ENCODE results near the gene WTIP. TPM values are rescaled to one million over a fixed set of nuclear protein-coding genes. Genes with fewer than 3 reads are reported as not detected.
"Not testable (repeated sequence)": the region's sequence is repeated elsewhere in the genome, so short reads cannot be mapped to it uniquely, and the experiment has no call there.

The WTIP gene
- total RNA-seq, 3 donors from 2014 or later (not counting 1 experiment from before 2014, with no cell fraction given) = 0.12 to 0.83 (median 0.45) TPM

- H3K36me3 ChIP-seq (ENCODE audit: control insufficient read depth, insufficient read depth, low read length) = peaks cover 68% of the 10 kb centered on the region
- no peak overlapping the region for H3K4me3 ChIP-seq (ENCODE audit: low read length)
- no peak overlapping the region for H3K27ac ChIP-seq (ENCODE audit: low read length)
- TF ChIP-seq CTCF (IDR thresholded peaks at IDR 0.05) = no peak
- H3K9me3 Mint-ChIP-seq = no peaks in the 10 kb centered on the region
- intact Hi-C loops (cut with micrococcal nuclease) = no loop called here
- H3K4me3 Mint-ChIP-seq = no peak overlapping the region
- WGBS (ENCODE audit: insufficient coverage) = 65% methylated on average over 1 of the region's 1 CpG
- no peaks in the 10 kb centered on the region for H3K4me1 ChIP-seq (ENCODE audit: control insufficient read depth, insufficient read depth, low read length)
- peaks cover 8% of the 10 kb centered on the region for H3K36me3 Mint-ChIP-seq
- no peaks in the 10 kb centered on the region for H3K9me3 ChIP-seq (ENCODE audit: control insufficient read depth, insufficient read depth, low read length)
- no peaks in the 10 kb centered on the region for H3K27me3 ChIP-seq (ENCODE audit: control insufficient read depth, insufficient read depth, low read length)
- ATAC-seq = no peak
- no peaks in the 10 kb centered on the region for H3K27me3 Mint-ChIP-seq (ENCODE audit: low read depth in 2 of 2)
- H3K4me1 Mint-ChIP-seq = no peaks in the 10 kb centered on the region
- no peak for DNase-seq
- peak overlapping the region in 1 of 2 donors; percentile 57 for H3K27ac Mint-ChIP-seq
These were observed 13.1 kb upstream of the WTIP start for GRCh38 chr19:34468409-34468808.

GRCh38 chr19:34469026-34469425 lies 12.5 kb upstream of the WTIP start:
- H3K27me3 Mint-ChIP-seq (ENCODE audit: low read depth in 2 of 2); H3K27me3 ChIP-seq (ENCODE audit: control insufficient read depth, insufficient read depth, low read length); H3K27ac ChIP-seq (ENCODE audit: low read length); H3K4me3 ChIP-seq (ENCODE audit: low read length); H3K36me3 Mint-ChIP-seq; H3K4me1 ChIP-seq (ENCODE audit: control insufficient read depth, insufficient read depth, low read length); intact Hi-C loops (cut with micrococcal nuclease); H3K9me3 ChIP-seq (ENCODE audit: control insufficient read depth, insufficient read depth, low read length); H3K9me3 Mint-ChIP-seq; H3K4me3 Mint-ChIP-seq; DNase-seq; ATAC-seq; H3K4me1 Mint-ChIP-seq: not testable (repeated sequence)
- peak overlapping the region in 1 of 2 donors; percentile 57 for H3K27ac Mint-ChIP-seq
- peaks cover 63% of the 10 kb centered on the region for H3K36me3 ChIP-seq (ENCODE audit: control insufficient read depth, insufficient read depth, low read length)
- 95% methylated on average over 5 of the region's 5 CpGs for WGBS (ENCODE audit: insufficient coverage)

GRCh38 chr19:34471906-34472700 lies 9.5 kb upstream of the WTIP start:
- peaks cover 0 to 8% of the 10 kb centered on the region in 2 donors for H3K4me1 Mint-ChIP-seq
- Histone ChIP-seq H3K4me3 (ENCODE audit: low read length) (no peak overlapping the region), H3K9me3 (ENCODE audit: control insufficient read depth, insufficient read depth, low read length) (no peaks in the 10 kb centered on the region), H3K27me3 (ENCODE audit: control insufficient read depth, insufficient read depth, low read length) (no peaks in the 10 kb centered on the region), H3K36me3 (ENCODE audit: control insufficient read depth, insufficient read depth, low read length) (peaks cover 42% of the 10 kb centered on the region), H3K4me1 (ENCODE audit: control insufficient read depth, insufficient read depth, low read length) (no peaks in the 10 kb centered on the region), H3K27ac (ENCODE audit: low read length) (no peak overlapping the region)
- DNase-seq (no peak), ATAC-seq (no peak)
- 97% methylated on average over 8 of the region's 8 CpGs for WGBS (ENCODE audit: insufficient coverage)
- intact Hi-C loops (cut with micrococcal nuclease) = no loop called here
- no peaks in the 10 kb centered on the region for H3K27me3 Mint-ChIP-seq (ENCODE audit: low read depth in 2 of 2)
- no peak overlapping the region for H3K4me3 Mint-ChIP-seq
- no peaks in the 10 kb centered on the region for H3K9me3 Mint-ChIP-seq
- peak overlapping the region; percentile 9 to 22 for H3K27ac Mint-ChIP-seq
- H3K36me3 Mint-ChIP-seq = peaks cover 8% of the 10 kb centered on the region
- no peak for TF ChIP-seq CTCF (IDR thresholded peaks at IDR 0.05)

GRCh38 chr19:34474233-34474989 lies 7.1 kb upstream of the WTIP start:
- no peak overlapping the region for H3K27ac ChIP-seq (ENCODE audit: low read length)
- no peaks in the 10 kb centered on the region for H3K9me3 ChIP-seq (ENCODE audit: control insufficient read depth, insufficient read depth, low read length)
- H3K4me1 ChIP-seq (ENCODE audit: control insufficient read depth, insufficient read depth, low read length) = no peaks in the 10 kb centered on the region
- H3K4me3 ChIP-seq (ENCODE audit: low read length) = no peak overlapping the region
- no peaks in the 10 kb centered on the region for H3K9me3 Mint-ChIP-seq
- H3K36me3 ChIP-seq (ENCODE audit: control insufficient read depth, insufficient read depth, low read length) = peaks cover 25% of the 10 kb centered on the region
- H3K27me3 Mint-ChIP-seq (ENCODE audit: low read depth in 2 of 2) = peaks cover 0 to 7% of the 10 kb centered on the region in 2 donors
- ATAC-seq (no peak), DNase-seq (no peak)
- no peak overlapping the region for H3K4me3 Mint-ChIP-seq
- peaks cover 0 to 8% of the 10 kb centered on the region in 2 donors for H3K4me1 Mint-ChIP-seq
- H3K27me3 ChIP-seq (ENCODE audit: control insufficient read depth, insufficient read depth, low read length) = no peaks in the 10 kb centered on the region
- TF ChIP-seq CTCF (IDR thresholded peaks at IDR 0.05) = no peak
- intact Hi-C loops (cut with micrococcal nuclease) = no loop called here
- no peak overlapping the region for H3K27ac Mint-ChIP-seq
- WGBS (ENCODE audit: insufficient coverage) = 91% methylated on average over 4 of the region's 4 CpGs
- H3K36me3 Mint-ChIP-seq = no peaks in the 10 kb centered on the region

Data from natural killer cell (primary cell).